Neural progenitor cell (in vitro differentiated cells): Measurements from ENCODE around the gene CCDC177.

Experiments
- EZH2 ChIP-seq: fragments of 200-600 bp; sonication (generic); IDR thresholded peaks from 2 replicates; pipeline ENCODE4 v1.6.1; 2017; ENCODE audit warnings: antibody characterized with exemption, mild to moderate bottlenecking, moderate library complexity
- EZH2phosphoT487 ChIP-seq: fragments of 200-600 bp; sonication (generic); IDR thresholded peaks from 2 replicates; pipeline ENCODE4 v1.6.1; 2017; ENCODE audit warnings: antibody characterized with exemption
- TF ChIP-seq, protein P1 (sequence below): fragments of 200-600 bp; sonication (generic); IDR thresholded peaks from 2 replicates; pipeline ENCODE4 v1.5.1; 2017; ENCODE audit warnings: antibody characterized with exemption, mild to moderate bottlenecking

DNA sequence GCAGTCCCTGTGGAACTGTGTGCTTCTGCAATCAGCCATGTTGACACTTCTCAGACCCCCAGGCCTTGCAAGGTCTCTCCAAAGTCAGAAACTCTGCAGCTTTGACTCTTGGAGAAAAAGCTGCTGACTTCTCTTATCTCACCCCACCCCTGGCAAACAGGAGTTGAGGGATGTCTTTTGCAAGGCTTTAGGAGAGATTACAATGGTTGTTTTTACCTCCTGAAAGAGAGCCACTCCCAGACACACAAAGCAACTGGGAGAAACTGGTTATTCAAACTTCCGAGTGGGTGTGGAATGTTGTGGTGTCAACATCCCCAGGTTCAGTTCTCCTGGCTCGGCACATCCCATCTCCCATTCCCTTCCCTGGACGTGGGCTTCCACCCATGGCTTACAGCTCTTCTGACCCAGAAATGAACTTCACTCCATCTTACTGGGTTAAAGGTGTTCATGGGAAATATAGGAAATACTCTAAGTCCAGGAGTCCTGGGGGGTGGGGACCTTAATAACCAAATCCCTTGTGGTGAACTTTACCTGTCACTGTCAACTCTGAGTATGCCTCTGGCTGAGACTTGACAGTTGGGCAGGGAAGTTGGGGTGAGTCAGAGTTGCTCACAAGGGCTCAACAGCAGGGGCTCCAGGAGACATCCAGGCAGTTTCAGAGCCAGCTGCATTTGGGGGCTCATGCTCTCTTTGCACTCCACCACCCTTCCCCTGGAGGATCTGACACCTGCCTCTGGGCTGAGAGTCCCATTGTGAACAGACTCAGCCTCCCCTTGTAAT lies 41.9 kb downstream of the CCDC177 start:
- TF ChIP-seq, protein P1, sequence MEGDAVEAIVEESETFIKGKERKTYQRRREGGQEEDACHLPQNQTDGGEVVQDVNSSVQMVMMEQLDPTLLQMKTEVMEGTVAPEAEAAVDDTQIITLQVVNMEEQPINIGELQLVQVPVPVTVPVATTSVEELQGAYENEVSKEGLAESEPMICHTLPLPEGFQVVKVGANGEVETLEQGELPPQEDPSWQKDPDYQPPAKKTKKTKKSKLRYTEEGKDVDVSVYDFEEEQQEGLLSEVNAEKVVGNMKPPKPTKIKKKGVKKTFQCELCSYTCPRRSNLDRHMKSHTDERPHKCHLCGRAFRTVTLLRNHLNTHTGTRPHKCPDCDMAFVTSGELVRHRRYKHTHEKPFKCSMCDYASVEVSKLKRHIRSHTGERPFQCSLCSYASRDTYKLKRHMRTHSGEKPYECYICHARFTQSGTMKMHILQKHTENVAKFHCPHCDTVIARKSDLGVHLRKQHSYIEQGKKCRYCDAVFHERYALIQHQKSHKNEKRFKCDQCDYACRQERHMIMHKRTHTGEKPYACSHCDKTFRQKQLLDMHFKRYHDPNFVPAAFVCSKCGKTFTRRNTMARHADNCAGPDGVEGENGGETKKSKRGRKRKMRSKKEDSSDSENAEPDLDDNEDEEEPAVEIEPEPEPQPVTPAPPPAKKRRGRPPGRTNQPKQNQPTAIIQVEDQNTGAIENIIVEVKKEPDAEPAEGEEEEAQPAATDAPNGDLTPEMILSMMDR: no peak
- TF ChIP-seq EZH2: no peak
- no peak for TF ChIP-seq EZH2phosphoT487
